Measurements from ENCODE around the gene ENDOG.
"Not testable (repeated sequence)": the region's sequence is repeated elsewhere in the genome, so short reads cannot be mapped to it uniquely, and the experiment has no call there.

The ENDOG gene

GRCh38 chr9:128828719-128829452, 10.6 kb downstream of the ENDOG start:
- DNase-seq (ENCODE audit: low spot score): no peak

GRCh38 chr9:128829477-128830251, 11.4 kb downstream of the ENDOG start, which contains the start of gene SPOUT1:
Gene SPOUT1 (minus strand): TSS chr9:128829794. CDS start chr9:128829780, 14 bp downstream.
- peak; percentile 99 for DNase-seq (ENCODE audit: low spot score)

DNA sequence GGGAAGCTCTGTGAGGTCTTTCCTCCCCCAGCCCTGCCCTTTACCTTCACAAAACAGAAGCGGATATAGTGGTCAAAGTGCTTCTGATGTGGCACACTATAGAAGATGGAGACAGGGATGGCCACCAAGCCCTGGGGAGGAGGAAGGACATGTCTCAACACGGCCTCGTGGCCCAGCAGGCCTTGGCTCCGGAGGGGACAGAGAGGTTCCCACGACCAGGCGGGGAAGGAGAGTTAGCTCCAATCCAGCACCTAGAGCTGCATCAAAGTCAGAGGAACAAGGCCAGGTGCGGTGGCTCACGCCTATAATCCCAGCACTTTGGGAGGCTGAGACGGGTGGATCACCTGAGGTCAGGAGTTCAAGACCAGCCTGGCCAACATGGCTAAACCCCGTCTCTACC, 15.4 kb downstream of the ENDOG start:
- no peak for DNase-seq (ENCODE audit: low spot score)

DNA sequence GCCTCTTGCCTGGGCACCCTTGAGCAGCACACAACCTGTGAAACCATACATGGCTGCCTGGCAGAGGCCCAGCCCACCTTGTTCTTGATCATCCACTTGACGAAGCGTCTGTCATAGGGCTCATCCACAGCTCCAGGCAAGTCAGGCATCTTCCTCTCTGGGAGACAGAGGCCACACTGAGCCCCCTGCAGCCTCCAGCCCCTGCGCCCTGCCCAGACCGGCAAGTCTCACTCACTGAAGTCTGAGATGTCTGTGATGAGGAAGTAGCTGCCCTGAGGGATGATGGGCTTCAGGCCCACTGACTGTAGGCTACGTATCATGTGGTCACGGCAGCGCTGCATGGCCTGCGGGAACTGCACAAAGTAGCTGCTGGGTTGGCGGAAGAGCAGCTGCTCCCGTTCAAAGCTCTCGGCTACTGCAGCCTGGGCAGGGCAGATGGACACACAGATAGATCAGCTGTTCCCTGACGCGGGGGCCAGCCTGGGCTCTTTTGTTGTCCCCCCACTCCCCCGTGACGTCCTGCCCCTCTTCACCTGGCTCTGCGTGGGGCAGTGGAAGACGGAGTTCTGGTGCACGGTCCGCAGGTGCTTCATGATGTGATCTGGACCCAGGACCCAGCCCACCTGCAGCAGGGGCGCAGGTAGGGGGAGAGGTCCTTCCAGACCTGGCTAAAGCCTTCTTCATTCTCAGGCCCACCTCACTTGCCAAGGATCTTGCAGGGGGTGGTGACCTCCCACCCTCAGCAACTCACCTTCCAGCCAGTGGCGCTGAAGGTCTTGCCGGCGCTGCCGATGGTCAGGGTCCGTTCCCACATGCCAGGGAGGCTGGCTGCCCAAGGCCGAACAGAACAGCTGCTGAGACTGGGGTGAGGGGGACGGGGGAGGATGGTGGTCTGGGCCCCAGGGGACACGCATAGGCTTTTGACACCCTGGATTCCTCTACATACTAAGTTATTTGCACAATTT, 17.2 kb downstream of the ENDOG start:
- DNase-seq (ENCODE audit: low spot score): no peak

GRCh38 chr9:128836509-128837145, 18.3 kb downstream of the ENDOG start:
- no peak for DNase-seq (ENCODE audit: low spot score)

DNA sequence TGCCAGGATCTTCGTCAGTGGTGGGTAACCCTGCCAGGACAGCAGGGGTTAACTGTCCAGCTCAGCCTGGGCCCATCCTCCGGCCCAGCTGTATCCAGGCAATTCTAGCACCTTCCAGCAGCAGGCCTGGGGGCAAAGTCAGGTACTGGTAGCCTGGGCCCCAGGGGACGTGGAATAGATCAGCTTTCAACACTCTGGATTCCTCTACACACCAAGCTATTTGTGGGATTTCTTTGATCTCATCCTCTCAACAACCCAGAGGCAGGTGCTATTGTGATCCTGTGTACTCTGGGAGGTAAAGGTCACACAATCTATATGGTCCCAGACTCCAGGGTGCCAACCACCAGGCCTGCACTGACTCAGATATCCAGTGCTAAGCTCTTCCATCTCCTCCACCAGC, 20.0 kb downstream of the ENDOG start:
- DNase-seq (ENCODE audit: low spot score): no peak

DNA sequence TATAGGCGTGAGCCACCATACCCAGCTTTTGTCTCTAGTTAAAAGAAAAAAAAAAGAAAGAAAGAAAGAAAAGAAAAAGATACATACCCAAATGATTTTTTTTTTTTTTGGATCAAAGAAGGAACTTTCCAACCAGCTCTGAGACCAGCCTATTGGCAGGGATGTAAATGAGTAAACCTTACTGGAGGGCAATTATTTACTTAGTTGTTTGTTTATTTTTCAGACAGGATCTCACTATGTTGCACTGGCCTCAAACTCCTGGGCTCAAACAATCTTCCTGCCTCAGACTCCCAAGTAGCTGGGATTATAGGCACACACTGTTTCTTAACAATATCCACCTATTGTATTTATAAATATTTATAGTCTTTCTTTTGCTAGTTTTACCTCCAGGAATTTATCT, 22.2 kb downstream of the ENDOG start:
- no peak for DNase-seq (ENCODE audit: low spot score)

DNA sequence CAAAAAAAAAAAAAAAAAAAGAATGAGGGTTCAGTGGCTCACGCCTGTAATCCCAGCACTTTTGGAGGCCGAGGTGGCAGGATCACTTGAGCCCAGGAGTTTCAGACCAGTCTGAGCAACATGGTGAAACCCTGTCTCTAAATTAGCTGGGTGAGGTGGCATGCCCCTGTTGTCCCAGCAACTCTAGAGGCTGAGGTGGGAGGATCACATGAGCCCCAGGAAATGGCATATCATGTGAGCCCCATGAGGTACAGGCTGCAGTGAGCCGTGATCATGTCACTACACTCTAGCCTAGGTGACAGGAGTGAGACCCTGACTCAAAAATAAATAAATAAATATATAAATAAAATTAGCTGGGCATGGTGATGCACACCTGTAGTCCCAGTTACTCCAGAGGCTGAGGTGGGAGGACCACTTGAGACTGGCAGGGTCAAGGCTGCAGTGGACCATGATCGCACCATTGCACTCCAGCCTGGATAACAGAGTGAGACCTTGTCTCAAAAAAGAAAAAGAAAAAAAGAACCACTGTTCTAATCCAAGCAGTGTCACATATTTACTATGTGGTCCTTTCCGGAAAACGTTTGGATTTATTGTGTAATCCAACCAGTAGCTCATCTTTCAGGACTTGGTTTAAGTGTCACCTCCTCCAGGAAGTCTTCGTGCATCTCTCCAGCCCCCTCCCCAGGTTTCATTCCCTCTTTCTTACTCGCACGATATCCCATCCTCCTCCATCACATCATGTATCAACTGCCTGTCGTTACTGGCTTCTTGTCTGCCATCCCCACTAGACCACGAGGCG, 23.6 kb downstream of the ENDOG start:
- DNase-seq (ENCODE audit: low spot score): no peak

DNA sequence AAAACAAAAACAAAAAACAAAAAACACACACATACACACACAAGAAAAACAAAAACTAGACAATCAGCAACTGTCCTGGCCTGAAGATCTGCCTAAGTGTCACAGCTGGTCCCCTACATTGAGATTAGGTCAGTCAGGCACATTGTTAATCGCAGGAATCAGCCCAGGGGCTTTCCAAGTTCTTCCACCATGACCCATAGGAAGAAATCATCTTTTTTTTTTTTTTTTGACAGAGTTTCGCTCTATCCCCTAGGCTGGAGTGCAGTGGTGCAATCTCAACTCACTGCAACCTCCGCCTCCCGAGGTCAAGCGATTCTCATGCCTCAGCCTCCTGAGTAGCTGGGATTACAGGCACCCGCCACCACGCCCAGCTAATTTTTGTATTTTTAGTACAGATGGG, 24.9 kb downstream of the ENDOG start:
- DNase-seq (ENCODE audit: low spot score): not testable (repeated sequence)

GRCh38 chr9:128845186-128845931, 27.1 kb downstream of the ENDOG start:
- no peak for DNase-seq (ENCODE audit: low spot score)

DNA sequence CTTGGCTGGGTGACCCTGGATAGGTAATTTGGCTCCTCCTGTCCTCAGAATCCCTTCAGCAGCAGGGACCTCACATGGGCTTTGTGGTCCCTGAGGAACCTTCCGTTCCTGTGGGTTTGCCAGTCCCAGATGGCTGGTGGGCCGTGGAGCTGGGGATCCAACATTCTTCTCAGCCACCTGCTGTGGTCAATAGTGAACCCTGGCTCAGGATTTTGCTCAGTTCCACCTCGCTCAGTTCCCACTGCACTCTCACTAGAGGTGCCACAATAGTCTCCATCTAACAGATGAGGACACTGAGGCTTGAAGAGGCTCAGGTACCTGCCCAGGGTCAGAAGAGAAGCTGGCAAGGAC, 28.4 kb downstream of the ENDOG start:
- DNase-seq (ENCODE audit: low spot score): no peak

DNA sequence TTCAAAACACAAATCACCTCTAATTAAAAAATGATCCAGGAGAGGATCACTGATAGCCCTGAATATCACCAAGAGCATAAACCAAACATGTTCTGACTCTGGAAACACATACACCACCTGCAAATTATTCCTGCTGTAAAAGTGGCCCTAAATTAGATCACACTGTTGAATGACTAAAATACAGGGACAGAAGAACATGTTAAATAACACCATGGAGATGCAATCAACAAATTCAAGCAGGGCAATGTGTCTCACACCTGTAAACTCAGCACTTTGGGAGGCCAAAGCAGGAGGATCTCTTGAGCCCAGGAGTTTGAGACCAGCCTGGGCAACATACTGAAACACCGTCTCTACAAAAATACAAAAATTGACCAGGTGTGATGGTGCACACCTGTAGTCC, 29.5 kb downstream of the ENDOG start:
- DNase-seq (ENCODE audit: low spot score): no peak

DNA sequence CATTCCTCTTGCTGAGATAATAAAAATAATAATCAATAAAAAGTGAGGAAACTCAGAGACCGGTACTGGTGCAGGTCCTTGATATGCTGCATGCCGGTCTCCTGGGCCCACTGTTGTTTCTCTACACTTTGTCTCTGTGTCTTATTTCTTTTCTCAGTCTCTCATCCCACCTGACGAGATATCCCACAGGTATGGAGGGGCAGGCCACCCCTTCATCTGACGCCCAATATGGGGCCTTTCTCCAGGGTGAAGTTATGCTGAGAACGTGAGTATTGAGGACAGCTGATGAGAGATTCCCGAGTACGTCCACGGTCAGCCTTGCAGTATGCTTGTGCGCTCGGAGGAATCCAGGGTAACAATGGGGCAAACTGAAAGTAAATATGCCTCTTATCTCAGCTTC, 32.7 kb downstream of the ENDOG start:
- DNase-seq (ENCODE audit: low spot score): not testable (repeated sequence)

- DNase-seq (ENCODE audit: low spot score): not testable (repeated sequence)
These were observed 33.7 kb downstream of the ENDOG start for GRCh38 chr9:128851779-128852600.

GRCh38 chr9:128852646-128853045, 34.3 kb downstream of the ENDOG start:
- not testable (repeated sequence) for DNase-seq (ENCODE audit: low spot score)

DNA sequence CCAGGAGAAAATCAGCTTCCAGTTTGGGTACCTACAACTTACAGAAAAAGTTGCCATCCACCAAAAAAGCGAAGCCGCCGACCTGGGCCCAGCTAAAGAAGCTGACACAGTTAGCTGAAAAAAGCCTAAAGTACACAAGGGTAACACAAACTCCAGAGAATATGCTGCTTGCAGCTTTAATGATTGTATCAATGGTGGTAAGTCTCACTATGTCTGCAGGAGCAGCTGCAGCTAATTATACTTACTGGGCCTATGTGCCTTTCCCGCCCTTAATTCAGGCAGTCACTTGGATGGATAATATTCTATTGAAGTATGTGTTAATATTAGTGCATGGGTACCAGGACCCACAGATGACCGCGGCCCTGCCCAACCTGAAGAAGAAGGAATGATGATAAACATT, 36.2 kb downstream of the ENDOG start:
- not testable (repeated sequence) for DNase-seq (ENCODE audit: low spot score)

- not testable (repeated sequence) for DNase-seq (ENCODE audit: low spot score)
These were observed 40.2 kb downstream of the ENDOG start for GRCh38 chr9:128858476-128858875.

- no peak for DNase-seq (ENCODE audit: low spot score)
These were observed 42.6 kb downstream of the ENDOG start for GRCh38 chr9:128860937-128861336.

GRCh38 chr9:128861501-128861900, 43.2 kb downstream of the ENDOG start:
- DNase-seq (ENCODE audit: low spot score): no peak

All from AG08395 (cell line).